ENCODE data around the gene MOCOS. TPM values are rescaled to one million over a fixed set of nuclear protein-coding genes. Genes with fewer than 3 reads are reported as not detected.
A peak's percentile ranks its signal among the peaks of the same experiment; 100 is the strongest.
"Not testable (repeated sequence)": the region's sequence is repeated elsewhere in the genome, so short reads cannot be mapped to it uniquely, and the experiment has no call there.

MOCOS gene
- polyA plus RNA-seq, 5 donors, result 0.64 to 1.2 (median 1.1) TPM

- no peak for DNase-seq
These were observed 12.5 kb downstream of the MOCOS start for GRCh38 chr18:36199691-36200295.

GRCh38 chr18:36200354-36200771 is 13.1 kb downstream of the MOCOS start:
- no peak for DNase-seq

- DNase-seq, result no peak
These were observed 14.5 kb downstream of the MOCOS start for GRCh38 chr18:36201765-36202164.

GRCh38 chr18:36203360-36203895 is 16.1 kb downstream of the MOCOS start:
- DNase-seq, result no peak

- no peak for DNase-seq
These were observed 17.9 kb downstream of the MOCOS start for GRCh38 chr18:36205166-36205565.

- no peak for DNase-seq
These were observed 20.0 kb downstream of the MOCOS start for GRCh38 chr18:36207303-36207702.

GRCh38 chr18:36207969-36208368 is 20.7 kb downstream of the MOCOS start:
- DNase-seq, result not testable (repeated sequence)

GRCh38 chr18:36211612-36212065 is 24.3 kb downstream of the MOCOS start:
- DNase-seq, result no peak

GRCh38 chr18:36212301-36213171 is 25.2 kb downstream of the MOCOS start:
- peak in 1 of 2 donors; percentile 19 for DNase-seq

GRCh38 chr18:36214811-36215210 is 27.5 kb downstream of the MOCOS start:
- DNase-seq, result no peak

- DNase-seq, result no peak
These were observed 28.3 kb downstream of the MOCOS start for GRCh38 chr18:36215577-36215976.

GRCh38 chr18:36217348-36217747 is 30.1 kb downstream of the MOCOS start:
- no peak for DNase-seq

GRCh38 chr18:36229188-36229587 is 41.9 kb downstream of the MOCOS start:
- DNase-seq, result no peak

GRCh38 chr18:36240510-36240909 is 53.2 kb downstream of the MOCOS start:
- not testable (repeated sequence) for DNase-seq

- DNase-seq, result no peak
These were observed 54.5 kb downstream of the MOCOS start for GRCh38 chr18:36241831-36242230.

- DNase-seq, result no peak
These were observed 59.7 kb downstream of the MOCOS start for GRCh38 chr18:36247036-36247435.

- DNase-seq, result no peak
These were observed 62.1 kb downstream of the MOCOS start for GRCh38 chr18:36249392-36249791.

GRCh38 chr18:36250827-36251226 is 63.5 kb downstream of the MOCOS start:
- DNase-seq, result no peak

GRCh38 chr18:36255072-36255698 is 67.9 kb downstream of the MOCOS start:
- no peak for DNase-seq

- no peak for DNase-seq
These were observed 68.8 kb downstream of the MOCOS start for GRCh38 chr18:36256094-36256493.

- DNase-seq, result no peak
These were observed 75.7 kb downstream of the MOCOS start for GRCh38 chr18:36262971-36263370.

GRCh38 chr18:36264283-36264682 is 77.0 kb downstream of the MOCOS start:
- DNase-seq, result no peak

Measured in right lung (tissue), 5 donors.